ENCODE measurements around the gene TMTC3. TPM values are rescaled to one million over a fixed set of nuclear protein-coding genes. Genes with fewer than 3 reads are reported as not detected.
A peak's percentile ranks its signal among the peaks of the same experiment; 100 is the strongest.

TMTC3 gene
- total RNA-seq, 4 donors from 2014 or later: 24.9 to 37.1 (median 31.9) TPM

DNA sequence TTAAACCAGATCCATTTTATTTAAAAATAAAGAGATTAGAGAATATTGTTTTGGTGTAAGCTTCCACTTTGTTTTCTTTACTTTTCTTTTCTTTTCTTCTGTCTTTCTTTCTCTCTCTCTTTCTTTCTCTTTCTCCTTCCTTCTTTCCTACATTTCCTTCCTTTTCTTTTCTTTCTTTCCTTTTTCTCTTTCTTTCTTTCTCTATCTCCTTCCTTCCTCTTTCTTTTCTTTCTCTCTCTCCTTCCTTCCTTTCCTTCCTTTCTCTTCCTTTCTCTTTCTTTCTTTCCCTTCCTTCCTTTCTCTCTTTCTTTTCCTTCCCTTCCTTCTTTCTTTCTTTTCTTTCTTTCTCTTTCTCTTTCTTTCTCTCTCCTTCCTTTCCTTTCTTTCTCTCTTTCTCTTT lies 100.8 kb downstream of the TMTC3 start:
- H3K27ac ChIP-seq: peak overlapping the region; percentile 60
- no peaks in the 10 kb centered on the region for H3K27me3 ChIP-seq
- DNase-seq (ENCODE audit: low spot score in 2 of 2): no peak
- H3K9me3 ChIP-seq: no peaks in the 10 kb centered on the region
- no peak overlapping the region for H3K4me3 ChIP-seq
- H3K36me3 ChIP-seq: no peaks in the 10 kb centered on the region
- peaks cover 4% of the 10 kb centered on the region for H3K4me1 ChIP-seq
- TF ChIP-seq EP300 (IDR thresholded peaks at IDR 0.05) (no peak), POLR2A (IDR thresholded peaks at IDR 0.05) (no peak), POLR2AphosphoS5 (IDR thresholded peaks at IDR 0.05) (no peak)
- TF ChIP-seq, protein P1, sequence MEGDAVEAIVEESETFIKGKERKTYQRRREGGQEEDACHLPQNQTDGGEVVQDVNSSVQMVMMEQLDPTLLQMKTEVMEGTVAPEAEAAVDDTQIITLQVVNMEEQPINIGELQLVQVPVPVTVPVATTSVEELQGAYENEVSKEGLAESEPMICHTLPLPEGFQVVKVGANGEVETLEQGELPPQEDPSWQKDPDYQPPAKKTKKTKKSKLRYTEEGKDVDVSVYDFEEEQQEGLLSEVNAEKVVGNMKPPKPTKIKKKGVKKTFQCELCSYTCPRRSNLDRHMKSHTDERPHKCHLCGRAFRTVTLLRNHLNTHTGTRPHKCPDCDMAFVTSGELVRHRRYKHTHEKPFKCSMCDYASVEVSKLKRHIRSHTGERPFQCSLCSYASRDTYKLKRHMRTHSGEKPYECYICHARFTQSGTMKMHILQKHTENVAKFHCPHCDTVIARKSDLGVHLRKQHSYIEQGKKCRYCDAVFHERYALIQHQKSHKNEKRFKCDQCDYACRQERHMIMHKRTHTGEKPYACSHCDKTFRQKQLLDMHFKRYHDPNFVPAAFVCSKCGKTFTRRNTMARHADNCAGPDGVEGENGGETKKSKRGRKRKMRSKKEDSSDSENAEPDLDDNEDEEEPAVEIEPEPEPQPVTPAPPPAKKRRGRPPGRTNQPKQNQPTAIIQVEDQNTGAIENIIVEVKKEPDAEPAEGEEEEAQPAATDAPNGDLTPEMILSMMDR (IDR thresholded peaks at IDR 0.05): no peak

DNA sequence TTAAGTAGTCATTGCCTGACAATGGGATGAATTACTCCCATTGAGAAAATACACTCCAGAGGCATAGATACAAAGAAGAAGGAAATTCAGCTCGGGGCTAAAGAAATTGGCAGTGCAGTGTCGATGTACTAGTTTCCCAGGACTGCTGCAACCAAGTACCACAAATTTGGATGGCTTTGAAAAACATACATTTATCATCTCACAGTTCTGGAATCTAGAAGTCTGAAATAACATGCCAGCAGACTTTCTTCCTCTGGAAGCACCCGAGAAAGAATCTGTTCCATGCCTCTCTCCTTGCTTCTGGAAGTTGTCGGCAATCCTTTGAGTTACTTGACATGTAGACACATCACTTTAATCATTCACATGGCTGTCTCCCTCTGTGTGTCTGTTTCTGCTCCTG lies 101.9 kb downstream of the TMTC3 start:
- WGBS: 33% methylated on average over 4 of the region's 4 CpGs
- Histone ChIP-seq H3K27ac (no peak overlapping the region), H3K36me3 (no peaks in the 10 kb centered on the region), H3K9me3 (no peaks in the 10 kb centered on the region), H3K4me3 (no peak overlapping the region), H3K27me3 (no peaks in the 10 kb centered on the region), H3K4me1 (peaks cover 4% of the 10 kb centered on the region)
- TF ChIP-seq EP300 (IDR thresholded peaks at IDR 0.05): no peak
- no peak for TF ChIP-seq POLR2A (IDR thresholded peaks at IDR 0.05)
- no peak for TF ChIP-seq POLR2AphosphoS5 (IDR thresholded peaks at IDR 0.05)
- TF ChIP-seq, protein P1 (IDR thresholded peaks at IDR 0.05): no peak
- no peak for DNase-seq (ENCODE audit: low spot score in 2 of 2)

DNA sequence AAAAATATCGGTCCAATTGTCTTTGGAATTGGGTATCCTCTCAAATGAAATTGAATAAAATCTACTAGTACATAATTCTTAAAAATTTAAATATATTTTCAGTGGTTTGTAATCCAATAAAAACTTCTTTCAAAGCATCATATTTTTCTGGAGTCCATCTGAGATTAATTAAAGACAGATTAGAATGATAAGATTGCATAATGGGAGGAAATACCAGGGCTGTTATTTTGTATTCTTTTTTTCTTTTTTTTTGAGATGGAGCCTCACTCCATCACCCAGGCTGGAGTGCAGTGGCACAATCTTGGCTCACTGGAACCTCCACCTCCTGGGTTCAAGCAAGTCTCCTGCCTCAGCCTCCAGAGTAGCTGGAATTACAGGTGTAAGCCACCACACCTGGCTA lies 103.8 kb downstream of the TMTC3 start:
- Histone ChIP-seq H3K27ac (peak overlapping the region; percentile 44), H3K9me3 (no peaks in the 10 kb centered on the region), H3K27me3 (no peaks in the 10 kb centered on the region), H3K4me3 (no peak overlapping the region), H3K4me1 (peaks cover 4% of the 10 kb centered on the region), H3K36me3 (no peaks in the 10 kb centered on the region)
- WGBS: 24% methylated on average over 1 of the region's 1 CpG
- DNase-seq (ENCODE audit: low spot score in 2 of 2): no peak
- TF ChIP-seq POLR2A (IDR thresholded peaks at IDR 0.05) (no peak), EP300 (IDR thresholded peaks at IDR 0.05) (no peak), POLR2AphosphoS5 (IDR thresholded peaks at IDR 0.05) (no peak)
- TF ChIP-seq, protein P1 (IDR thresholded peaks at IDR 0.05): no peak

DNA sequence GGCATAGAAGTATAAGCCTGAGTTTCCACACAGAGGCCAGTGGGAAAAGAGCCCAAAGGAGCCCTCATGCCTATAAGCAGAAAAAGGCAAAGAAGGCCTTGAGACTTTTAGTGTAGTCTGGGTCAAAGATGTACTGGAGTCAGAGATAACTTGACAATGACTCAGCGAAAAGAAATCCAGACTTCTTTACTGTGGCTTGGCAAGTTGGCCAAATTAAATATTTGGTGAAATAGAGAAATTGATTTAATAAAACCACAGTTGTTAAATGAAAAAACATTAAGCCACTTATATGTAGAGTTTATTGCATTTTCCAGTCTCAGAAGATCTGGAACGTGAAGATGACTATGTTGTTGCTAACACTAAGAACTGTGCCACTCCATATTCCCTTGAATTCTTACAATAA lies 105.1 kb downstream of the TMTC3 start:
- Histone ChIP-seq H3K4me3 (no peak overlapping the region), H3K27ac (no peak overlapping the region), H3K9me3 (no peaks in the 10 kb centered on the region), H3K27me3 (no peaks in the 10 kb centered on the region), H3K4me1 (peaks cover 4% of the 10 kb centered on the region), H3K36me3 (no peaks in the 10 kb centered on the region)
- no peak for DNase-seq (ENCODE audit: low spot score in 2 of 2)
- WGBS: 58% methylated on average over 2 of the region's 2 CpGs
- TF ChIP-seq POLR2AphosphoS5 (IDR thresholded peaks at IDR 0.05): no peak
- TF ChIP-seq EP300 (IDR thresholded peaks at IDR 0.05): no peak
- no peak for TF ChIP-seq POLR2A (IDR thresholded peaks at IDR 0.05)
- TF ChIP-seq, protein P1 (IDR thresholded peaks at IDR 0.05): no peak

DNA sequence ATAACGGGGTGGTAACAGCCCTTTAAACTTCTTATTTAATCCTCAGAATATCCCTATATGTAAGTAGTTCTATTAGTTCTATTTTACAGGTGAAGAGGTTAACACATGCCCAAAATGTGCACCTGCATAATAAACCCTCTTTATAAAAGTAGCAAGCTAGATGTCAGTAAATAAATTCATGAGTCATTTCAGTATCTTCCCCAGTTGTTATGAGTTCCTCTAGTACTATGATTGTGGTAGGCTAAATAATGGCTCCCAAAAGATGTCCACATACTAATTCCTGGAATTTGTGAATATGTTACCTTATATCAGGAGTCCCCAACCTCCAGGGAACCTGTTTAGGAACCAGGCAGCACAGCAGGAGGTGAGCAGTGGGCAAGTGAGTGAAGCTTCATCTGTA lies 106.5 kb downstream of the TMTC3 start:
- DNase-seq (ENCODE audit: low spot score in 2 of 2): no peak
- no peak for TF ChIP-seq EP300 (IDR thresholded peaks at IDR 0.05)
- TF ChIP-seq POLR2AphosphoS5 (IDR thresholded peaks at IDR 0.05): no peak
- TF ChIP-seq POLR2A (IDR thresholded peaks at IDR 0.05): no peak
- TF ChIP-seq, protein P1 (IDR thresholded peaks at IDR 0.05): no peak
- Histone ChIP-seq H3K4me1 (no peaks in the 10 kb centered on the region), H3K27ac (no peak overlapping the region), H3K36me3 (no peaks in the 10 kb centered on the region), H3K9me3 (no peaks in the 10 kb centered on the region), H3K27me3 (no peaks in the 10 kb centered on the region), H3K4me3 (no peak overlapping the region)
- 100% methylated on average over 1 of the region's 1 CpG for WGBS

Other genes starting within 250 kb of the TMTC3 start
- not detected for gene C12orf50, start 112.9 kb upstream of the TMTC3 start, total RNA-seq
- gene CEP290, start 219 bp upstream of the TMTC3 start, total RNA-seq: 10 to 100 TPM in 3 of 4 donors, 1 to 10 TPM in 1; 9.0 to 34.8 (median 11.0) TPM

All from suprapubic skin (tissue), 4 donors.